Fibroblast of the conjunctiva (primary cell): Measurements from ENCODE around the gene MYOZ2.
A peak's percentile ranks its signal among the peaks of the same experiment; 100 is the strongest.

Source experiments
- DNase-seq: peaks from one replicate; pipeline ENCODE4 v3.0.0-alpha.2; 2010; ENCODE audit warnings: low read depth

The MYOZ2 gene

DNA sequence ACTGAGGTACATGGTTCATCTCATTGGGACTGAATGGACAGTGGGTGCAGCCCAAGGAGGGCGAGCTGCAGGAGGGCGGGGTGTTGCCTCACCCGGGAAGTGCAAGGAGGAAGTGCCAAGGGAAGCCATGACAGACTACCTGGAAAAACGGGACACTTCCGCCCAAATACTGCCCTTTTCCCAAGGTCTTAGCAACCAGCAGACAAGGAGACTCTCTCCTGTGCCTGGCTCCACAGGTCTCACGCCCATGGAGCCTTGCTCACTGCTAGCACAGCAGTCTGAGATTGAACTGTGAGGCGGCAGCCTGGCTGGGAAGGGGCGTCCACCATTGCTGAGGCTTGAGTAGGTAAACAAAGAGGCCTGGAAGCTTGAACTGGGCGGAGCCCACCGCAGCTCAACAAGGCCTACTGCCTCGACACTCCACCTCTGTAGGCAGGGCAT is 62.2 kb downstream of the MYOZ2 start:
- no peak for DNase-seq

DNA sequence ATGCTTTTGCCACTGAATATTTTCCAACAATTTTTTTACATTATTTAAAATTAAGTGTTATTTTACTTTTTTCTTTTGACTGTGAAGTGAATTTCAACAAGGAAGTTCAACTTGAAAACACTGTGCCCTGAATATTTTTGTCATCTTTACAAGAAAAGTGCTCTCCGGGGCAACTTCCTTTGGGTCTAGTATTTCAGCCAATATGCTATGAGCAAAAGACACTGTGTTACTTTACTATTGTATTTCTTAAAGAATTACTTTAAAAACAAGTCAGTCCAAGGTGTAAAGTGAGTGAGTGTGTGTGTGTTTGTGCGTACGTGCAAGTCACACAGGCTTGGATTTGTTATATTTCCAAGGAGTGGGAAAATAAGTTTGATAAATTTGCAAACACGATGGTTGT is 69.3 kb downstream of the MYOZ2 start:
- no peak for DNase-seq

DNA sequence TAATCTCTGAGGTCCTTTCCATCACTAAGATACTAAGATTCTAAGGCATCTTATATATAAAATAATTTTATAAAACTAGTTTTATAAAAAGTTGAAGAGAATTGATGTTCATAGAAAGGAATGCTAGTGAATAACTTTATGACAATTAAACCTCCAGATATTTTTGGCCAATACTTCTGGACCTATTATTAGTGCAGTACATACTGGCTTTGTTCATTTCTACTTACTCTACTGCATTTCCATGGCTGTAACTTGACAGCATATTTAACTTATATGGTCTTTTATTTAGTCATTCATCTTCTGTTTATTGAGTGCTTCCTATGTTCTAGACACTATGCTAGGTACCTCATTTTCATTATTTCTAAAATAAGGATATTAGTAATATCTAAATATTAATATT is 70.1 kb downstream of the MYOZ2 start:
- no peak for DNase-seq

DNA sequence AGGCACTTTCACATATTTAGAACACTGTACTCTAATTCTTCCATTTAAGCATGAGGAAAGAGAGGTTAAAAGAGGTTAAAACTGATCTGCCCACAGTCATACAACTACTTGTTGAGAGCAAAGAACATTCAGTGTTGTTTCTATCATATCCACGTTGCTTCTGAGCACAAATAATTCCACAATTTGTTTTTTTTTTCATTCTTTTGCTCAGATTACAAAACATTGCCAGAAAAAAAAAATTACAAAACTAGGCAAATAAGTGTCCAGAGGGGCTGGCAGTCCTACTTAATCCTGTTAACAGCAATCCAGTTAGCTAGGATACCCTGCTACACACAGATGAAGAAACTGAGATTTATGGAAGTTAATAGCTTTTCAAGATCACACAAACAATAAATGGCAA is 70.5 kb downstream of the MYOZ2 start:
- DNase-seq, result no peak

DNA sequence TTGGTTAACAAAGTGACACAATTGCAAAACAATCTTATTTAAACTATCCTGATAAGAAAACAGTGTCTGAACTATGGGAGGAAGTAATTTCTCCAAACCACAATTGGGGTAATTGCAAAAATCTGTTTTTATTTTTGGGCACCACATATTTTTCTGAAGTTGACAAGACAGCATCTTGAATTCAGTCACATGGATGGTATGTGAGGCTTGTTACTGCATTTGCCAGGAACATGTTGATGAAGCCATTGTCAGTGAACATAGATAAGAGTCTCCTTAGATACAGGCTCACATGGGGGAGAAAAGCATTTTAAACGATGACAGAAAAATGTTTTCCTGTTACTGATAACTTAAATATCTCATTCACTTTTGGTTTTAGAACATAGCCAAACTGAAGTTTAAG is 71.4 kb downstream of the MYOZ2 start:
- no peak for DNase-seq

DNA sequence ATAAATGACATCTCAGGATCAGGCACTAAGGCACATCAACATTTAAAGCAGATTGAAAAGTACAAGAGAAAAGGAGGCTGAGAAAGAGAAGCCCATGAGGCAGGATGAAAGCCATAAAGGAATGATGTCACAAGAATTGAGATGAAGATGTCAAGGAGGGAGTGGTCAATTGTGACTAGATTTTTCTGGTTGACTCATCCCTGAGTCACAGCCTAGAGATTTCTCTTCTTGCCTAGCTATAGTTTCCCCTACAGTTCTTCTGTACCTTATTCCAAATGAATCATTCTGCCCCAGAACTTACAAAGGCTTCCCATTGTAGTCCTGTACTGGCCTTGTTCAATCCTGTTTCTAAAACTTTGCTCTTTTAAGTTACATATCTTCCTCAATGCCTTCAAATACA is 73.4 kb downstream of the MYOZ2 start:
- DNase-seq, result peak; percentile 91

DNA sequence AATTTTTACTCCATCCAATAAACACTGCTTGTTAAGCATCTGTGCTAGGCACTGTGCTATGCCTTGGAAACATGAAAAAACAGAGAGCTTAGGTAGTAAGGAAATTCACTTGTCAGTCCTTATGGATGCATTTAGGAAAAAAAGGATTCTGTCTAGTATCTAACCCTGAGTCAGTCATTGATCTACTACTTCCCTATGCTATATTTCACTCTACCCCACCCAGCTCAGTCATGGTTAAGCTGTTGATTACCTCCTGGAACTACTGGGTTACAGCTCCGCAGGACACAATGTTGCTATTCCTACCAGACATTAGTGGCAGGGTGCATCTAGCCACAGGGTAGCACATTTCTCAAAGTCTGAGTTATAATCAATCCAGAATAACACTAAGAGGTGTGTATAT is 74.0 kb downstream of the MYOZ2 start:
- DNase-seq, result no peak

DNA sequence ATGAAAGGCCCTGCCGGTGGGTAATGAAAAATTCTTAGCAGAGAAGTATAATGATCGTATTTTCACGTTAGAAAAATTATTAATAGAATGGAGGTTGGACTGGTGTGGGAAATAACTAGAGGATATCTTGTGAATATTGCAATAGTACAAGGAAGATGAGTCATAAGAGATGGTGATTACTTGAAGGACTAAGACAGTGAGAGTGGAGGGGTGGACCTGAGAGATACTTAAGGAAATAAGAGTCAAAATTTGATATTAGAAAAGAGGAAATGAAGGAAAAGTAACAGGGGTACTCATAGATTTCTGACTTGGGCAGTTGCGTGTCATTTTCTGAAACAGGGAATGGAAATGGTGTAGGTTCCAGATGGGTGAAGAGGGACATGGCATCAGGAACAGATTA is 75.1 kb downstream of the MYOZ2 start:
- DNase-seq, result no peak

DNA sequence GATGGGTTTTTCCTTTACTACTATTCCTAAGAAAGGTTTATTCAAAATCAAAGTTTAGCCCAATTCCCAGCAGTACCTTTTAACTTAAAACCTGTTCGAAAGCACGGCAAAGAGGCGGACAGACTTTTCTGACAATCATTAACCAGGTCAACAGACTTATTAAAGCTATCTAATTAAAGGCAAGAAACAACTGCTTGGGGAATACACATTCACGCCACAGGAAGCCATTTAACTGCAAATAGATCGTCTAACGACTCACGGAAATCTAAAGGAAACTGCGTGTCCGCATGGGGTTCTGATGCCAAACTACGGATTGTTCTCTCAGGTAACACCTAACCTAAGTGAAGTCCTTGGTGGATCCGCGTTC is 76.2 kb downstream of the MYOZ2 start:
- DNase-seq, result no peak

DNA sequence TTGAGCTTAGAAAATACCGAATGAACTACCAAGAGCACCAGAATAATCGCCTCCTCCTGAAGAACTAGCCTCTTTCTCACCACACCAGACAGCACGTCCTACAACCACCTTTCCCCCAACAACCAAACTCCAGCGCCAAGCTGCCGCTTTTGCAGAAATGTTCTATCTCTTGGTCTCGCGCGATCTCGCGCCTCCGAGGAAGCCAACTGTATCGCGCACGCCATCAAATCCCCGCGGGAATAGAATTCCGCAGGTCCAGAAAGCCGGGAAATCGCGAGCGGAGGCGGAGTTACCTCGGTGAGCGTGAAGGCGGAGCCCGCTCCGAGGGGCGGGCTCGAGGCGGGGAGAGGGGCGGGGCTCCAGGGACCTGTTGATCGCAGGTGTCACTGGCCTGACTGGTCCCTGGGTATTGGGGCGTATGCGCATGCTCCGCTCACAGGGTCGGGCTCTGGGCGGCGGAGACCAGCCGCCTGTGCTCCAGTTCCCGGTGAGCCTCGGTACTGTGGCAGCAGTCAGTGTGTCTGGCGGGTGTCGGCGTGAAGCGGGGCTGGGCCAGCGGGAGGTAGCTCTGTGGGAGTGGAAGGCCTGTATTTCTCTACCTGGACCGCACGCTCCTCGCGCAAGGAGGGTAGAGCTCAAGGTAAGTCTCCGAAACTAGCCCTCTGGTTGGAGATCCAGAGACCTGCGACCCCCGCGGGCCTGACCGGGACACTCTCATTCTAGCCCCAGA is 76.8 kb downstream of the MYOZ2 start, which contains the start of gene USP53:
Gene USP53 (plus strand): TSS at position 480 of the 730 bp plus-strand sequence. CDS start 27,047 bp downstream, outside the sequence.
- DNase-seq, result peak; percentile 96

DNA sequence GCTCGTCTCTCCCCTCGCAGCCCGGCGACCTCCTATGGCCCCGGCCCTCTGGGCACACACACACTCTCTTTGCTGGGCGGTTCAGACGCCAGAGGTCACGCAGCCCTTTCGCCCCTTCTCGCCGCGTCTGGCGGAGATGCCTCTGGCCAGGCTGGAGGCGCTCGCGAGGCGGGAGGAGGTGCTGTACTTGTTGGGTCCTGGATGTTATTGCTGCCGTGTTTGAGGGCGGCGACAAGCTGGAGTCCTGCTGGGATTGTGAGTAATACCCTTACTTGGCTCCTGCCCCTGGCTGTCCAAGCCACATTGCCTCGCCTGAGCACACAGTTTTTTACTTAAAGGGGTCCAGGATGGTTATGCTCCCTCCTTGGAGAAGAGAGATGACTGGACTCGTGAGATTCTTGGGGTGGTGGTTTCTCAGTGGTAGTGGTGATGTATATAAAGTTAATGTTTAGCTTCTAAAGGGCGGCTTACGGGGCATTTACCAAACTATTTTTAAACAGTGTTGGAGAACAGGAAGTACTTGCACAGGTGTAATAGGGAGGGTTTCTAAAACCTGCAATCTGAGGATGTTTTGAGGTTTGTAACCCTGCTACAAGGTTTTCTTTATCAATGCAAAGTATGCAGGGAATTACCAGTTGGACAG is 77.5 kb downstream of the MYOZ2 start:
- peak; percentile 94 for DNase-seq

DNA sequence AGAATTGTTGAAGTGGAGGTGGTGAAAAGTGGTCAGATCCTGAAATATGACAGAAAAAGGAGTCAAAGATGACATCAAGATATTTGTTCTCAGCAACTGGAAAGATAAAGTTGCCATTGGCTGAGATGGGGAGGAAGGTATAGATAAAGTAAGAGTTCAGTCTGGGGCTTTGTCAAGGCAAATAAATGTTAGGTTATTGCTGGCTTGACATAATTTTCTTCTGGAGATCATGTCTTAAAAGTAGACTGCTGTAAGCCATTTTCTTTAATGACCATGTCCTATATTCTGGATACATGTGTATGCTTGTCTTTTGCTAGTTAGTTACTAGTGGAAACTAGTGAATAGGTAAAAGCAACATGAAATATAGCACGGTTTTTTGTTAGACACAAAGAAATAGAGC is 82.5 kb downstream of the MYOZ2 start:
- no peak for DNase-seq

DNA sequence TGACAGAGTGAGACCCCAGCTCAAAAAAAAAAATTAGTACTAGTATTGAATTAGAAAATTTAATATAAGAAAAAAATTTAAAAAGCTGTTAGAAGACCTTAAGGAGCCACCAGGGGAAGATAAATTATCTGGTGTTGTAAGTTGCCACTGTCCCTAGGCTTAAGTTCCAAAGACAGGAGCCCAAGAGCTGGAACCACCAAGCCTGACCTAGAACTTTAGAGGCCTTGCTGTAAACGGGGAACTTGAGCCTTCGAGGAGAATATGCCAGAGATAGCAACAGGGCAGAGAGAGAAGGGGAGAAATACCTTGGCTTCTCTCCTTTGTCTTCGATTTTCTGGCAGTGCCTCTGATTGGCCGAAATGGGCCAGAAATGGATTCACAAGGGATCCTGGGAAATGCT is 85.8 kb downstream of the MYOZ2 start:
- DNase-seq, result no peak

DNA sequence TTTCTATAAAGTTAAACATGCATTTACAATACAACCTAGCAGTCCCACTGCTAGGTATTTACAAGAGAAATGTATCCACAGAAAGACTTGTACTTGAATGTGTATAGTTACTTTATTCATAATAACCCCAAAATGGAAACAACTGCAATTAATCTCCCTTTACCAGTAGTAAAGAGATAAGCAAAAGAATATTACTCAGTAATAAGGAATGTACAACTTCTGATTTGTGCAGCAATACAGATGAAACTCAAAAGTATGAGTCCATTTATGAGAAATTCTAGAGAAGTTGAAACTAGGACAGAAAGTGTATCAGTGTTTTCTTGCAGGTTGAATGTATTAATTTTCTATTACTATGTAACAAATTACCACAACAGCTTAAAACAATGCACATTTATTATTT is 92.1 kb downstream of the MYOZ2 start:
- no peak for DNase-seq

DNA sequence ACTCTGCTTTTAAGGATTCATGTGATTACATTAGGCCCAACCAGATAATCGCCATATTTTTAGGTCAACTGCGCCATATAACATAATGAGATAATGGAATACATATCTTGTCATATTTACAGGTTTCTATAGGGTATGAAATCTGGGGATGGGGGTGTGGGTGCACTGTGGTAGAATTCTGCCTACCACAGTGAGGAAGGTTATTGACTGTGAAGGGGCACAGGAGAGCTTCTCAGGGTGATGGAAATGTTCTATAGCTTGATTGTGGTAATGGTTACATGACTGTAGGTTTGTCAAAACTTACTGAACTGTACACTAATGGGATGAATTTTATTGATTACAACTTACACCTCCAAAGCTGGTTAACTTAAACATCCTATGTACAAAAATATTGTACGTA is 92.8 kb downstream of the MYOZ2 start:
- no peak for DNase-seq

DNA sequence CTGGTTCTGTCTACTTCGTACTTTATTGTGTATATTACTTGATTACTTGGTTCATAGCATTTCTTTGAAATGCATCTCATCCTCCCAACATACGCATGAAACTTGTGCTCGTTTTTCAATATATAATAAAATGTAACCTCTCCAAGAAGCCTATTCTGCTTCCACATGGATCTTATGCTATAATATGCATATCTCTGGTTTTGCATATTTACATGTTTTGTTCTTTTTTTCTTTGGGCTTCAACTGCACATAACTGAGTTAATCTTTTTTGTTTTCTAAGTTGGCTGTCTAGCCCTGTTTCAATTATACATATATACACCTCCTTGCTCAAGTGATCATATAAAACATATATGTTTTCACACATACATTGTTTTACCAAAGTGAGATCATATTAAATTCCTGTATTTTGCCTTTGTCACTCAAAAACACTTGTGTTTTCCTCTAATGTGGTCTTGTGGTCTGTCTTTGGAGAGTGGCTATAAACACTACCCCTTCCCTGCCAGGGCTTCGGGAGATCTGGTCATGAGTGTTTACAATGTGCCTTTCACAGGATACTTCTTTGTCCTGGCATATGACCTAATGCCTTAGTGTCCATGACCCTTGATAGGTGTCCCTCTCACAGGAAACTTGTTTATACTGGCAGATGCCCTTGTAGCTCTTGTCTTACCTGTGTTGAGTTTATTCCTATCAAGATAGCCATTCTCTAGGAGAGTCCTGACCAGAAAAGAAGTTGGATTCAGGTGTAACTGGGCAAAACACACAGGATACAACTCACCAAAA is 94.5 kb downstream of the MYOZ2 start:
- no peak for DNase-seq

DNA sequence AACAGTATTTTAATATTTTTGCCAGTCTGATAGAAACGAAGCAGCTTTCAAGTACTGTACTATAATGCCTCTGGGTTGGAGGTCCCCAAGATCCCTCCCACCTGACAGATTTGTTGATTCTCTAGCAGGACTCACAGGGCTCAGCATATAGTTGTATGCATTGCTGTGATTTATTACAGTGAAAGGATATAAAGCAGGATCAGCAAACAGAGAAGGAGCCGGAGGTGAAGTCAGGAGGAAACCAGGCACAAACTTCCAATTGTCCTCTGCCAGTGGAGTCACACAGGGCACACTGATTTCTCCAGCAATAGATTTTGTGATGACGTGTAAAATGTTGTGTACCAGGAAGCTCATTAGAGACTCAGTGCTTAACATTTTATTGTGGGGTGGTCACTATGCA is 95.9 kb downstream of the MYOZ2 start:
- no peak for DNase-seq

DNA sequence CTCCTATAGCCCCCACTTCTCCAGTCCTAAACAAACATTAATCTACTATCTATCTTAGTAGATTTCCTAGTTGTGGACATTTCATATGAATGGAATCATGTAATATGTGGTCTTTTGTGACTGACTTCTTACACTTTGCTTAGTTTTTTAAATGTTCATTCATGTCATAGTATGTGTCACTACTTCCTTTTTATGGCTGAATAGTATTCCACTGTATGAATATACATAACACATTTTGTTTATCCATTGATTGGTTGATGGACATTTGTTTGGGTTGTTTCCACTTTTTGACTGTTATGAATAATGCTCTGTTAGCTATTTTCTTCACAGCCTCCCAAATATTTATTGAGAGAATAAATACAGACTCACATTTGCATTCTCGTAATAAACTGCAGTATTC is 96.7 kb downstream of the MYOZ2 start:
- DNase-seq, result no peak

DNA sequence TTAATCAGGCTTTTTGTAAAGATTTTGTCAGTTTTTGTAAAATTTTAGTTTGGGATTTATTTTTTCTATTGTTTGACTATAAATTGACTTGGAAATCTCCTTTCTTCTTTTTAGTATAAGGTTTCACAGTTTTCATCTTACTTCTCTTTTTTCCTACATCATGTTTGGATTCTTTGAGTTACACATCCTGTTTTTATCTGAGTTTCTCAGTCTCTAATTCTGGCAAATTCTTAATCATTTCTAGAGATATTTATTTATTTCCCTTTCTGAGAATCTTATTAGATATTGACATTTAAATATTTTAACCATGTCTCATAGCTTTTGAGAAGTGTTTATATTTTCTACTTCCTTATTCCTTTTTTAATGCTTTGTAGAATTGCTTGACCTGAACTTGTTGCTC is 97.6 kb downstream of the MYOZ2 start:
- no peak for DNase-seq

DNA sequence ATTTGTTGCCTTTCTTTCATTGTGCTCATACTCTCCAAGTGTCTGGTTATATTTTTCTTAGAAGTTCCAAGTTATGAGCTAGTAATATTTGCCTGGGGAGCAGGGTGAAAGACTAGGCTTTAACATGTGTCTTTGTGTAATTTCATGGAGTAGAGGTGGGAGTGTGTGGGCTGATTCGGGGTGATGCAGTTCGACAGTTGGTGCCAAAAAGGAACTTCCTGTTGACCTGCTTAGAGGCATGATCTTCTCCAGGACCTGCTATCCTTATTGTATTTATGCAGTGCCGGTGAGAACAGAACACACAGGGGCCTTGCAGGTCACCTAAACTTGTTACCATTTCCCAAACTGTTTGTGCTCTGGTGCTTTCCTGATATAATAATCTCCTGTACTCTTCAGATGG is 98.1 kb downstream of the MYOZ2 start:
- no peak for DNase-seq

DNA sequence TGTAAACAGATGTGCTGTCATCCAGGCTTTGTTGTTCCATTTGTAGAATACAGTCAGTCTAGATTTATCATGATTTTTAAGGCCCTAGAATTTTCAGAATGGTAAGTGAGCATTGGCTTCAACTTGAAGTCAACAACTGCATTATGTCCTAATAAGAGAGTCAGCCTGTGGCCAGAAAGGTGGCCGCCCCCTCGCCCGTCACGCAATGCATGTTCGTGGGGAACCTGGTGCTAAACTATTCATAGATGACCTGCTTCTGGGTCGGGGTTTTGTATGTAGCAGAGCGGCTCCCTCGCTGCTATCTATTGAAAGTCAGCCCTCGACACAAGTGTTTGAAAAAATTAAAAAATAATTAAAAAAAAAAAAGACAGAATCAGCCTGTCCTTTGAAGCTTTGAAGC is 101.6 kb downstream of the MYOZ2 start:
- DNase-seq, result no peak
